ENCODE results near the gene ZNF789.

The ZNF789 gene

DNA sequence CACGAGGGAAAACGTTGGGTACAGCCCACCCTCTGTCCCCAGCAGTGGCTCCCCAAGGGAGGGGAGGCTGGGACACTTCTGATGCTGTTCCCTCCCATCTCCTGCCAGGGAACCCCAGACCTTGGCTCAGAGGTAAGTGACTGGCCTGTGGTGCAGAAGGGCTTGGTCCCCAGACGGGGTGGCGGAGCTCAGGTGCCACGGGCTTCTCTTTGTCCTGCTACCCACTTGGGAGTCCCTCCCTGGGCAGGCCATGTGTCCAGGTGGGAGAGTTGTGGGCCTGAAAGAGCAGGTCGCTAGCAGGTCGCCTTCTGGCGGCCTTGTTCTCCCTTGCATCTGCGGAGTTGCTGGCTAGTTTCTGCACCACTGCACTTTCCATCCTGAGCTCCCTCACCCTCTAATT is 16.8 kb upstream of the ZNF789 start:
- peak; percentile 17 for TF ChIP-seq POLR2A (IDR thresholded peaks at IDR 0.05; ENCODE audit: extremely low read depth, insufficient read length)
- TF ChIP-seq MYC (IDR thresholded peaks at IDR 0.05; ENCODE audit: low read depth, low read length): no peak
- no peak overlapping the region for H3K4me3 ChIP-seq (ENCODE audit: low read depth, low read length)
- DNase-seq (ENCODE audit: low read depth): no peak

DNA sequence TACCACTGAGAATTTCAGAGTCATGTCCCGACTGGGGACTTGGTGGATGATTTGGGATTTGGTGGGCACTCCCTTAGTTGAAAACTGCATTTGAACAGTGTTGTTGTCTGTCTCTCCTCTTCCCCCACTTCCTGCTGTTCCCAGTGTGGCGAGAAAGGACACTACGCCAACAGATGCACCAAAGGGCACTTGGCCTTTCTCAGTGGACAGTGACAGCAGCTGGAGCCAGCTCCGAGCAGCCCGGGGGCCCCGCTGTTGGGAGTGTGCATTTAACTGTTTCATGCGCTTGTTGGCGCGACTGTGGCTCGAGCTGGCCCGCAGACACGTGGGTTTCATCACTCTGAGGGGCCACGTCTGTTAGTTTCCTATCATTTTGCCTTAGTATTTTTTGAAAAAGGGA is 16.4 kb upstream of the ZNF789 start:
- DNase-seq (ENCODE audit: low read depth): no peak
- H3K4me3 ChIP-seq (ENCODE audit: low read depth, low read length): no peak overlapping the region
- TF ChIP-seq, protein P1, sequence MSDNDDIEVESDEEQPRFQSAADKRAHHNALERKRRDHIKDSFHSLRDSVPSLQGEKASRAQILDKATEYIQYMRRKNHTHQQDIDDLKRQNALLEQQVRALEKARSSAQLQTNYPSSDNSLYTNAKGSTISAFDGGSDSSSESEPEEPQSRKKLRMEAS (IDR thresholded peaks at IDR 0.05; ENCODE audit: low read depth, low read length): no peak
- TF ChIP-seq POLR2A (IDR thresholded peaks at IDR 0.05; ENCODE audit: extremely low read depth, insufficient read length): no peak

DNA sequence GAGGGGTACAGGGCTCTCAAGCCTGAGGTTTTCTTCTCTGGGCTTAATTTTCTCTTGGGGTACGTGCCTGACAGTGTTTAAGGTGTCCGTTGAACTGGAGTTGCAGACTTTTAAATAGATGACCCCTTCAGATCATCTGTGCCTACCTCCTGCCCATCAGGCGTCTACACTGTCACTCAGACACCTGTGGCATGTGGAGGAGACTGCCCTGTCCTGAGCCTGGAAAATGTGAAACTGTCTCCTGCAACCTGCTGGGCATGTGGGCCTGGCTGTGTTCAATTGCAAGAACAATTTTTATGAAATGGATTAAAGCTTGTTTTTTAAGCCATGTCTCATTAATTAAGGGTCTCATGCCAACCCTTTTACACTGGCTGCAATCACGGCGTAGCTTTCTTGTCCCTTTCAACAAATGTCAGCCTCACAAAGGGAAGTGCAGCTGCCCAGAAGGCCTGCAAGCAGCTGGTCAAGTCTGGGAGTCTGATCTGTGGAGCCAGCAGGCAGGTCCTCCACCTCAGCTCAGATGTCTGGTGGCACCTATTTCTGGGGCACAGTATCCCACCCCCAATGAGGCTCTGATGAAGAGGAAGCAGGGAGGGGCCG is 15.5 kb upstream of the ZNF789 start:
- no peak overlapping the region for H3K4me3 ChIP-seq (ENCODE audit: low read depth, low read length)
- TF ChIP-seq POLR2A (IDR thresholded peaks at IDR 0.05; ENCODE audit: extremely low read depth, insufficient read length) (no peak), MYC (IDR thresholded peaks at IDR 0.05; ENCODE audit: low read depth, low read length) (no peak)
- TF ChIP-seq, protein P2, sequence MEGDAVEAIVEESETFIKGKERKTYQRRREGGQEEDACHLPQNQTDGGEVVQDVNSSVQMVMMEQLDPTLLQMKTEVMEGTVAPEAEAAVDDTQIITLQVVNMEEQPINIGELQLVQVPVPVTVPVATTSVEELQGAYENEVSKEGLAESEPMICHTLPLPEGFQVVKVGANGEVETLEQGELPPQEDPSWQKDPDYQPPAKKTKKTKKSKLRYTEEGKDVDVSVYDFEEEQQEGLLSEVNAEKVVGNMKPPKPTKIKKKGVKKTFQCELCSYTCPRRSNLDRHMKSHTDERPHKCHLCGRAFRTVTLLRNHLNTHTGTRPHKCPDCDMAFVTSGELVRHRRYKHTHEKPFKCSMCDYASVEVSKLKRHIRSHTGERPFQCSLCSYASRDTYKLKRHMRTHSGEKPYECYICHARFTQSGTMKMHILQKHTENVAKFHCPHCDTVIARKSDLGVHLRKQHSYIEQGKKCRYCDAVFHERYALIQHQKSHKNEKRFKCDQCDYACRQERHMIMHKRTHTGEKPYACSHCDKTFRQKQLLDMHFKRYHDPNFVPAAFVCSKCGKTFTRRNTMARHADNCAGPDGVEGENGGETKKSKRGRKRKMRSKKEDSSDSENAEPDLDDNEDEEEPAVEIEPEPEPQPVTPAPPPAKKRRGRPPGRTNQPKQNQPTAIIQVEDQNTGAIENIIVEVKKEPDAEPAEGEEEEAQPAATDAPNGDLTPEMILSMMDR (IDR thresholded peaks at IDR 0.05; ENCODE audit: low read depth, low read length): no peak
- TF ChIP-seq, protein P1 (IDR thresholded peaks at IDR 0.05; ENCODE audit: low read depth, low read length): no peak
- no peak for DNase-seq (ENCODE audit: low read depth)

DNA sequence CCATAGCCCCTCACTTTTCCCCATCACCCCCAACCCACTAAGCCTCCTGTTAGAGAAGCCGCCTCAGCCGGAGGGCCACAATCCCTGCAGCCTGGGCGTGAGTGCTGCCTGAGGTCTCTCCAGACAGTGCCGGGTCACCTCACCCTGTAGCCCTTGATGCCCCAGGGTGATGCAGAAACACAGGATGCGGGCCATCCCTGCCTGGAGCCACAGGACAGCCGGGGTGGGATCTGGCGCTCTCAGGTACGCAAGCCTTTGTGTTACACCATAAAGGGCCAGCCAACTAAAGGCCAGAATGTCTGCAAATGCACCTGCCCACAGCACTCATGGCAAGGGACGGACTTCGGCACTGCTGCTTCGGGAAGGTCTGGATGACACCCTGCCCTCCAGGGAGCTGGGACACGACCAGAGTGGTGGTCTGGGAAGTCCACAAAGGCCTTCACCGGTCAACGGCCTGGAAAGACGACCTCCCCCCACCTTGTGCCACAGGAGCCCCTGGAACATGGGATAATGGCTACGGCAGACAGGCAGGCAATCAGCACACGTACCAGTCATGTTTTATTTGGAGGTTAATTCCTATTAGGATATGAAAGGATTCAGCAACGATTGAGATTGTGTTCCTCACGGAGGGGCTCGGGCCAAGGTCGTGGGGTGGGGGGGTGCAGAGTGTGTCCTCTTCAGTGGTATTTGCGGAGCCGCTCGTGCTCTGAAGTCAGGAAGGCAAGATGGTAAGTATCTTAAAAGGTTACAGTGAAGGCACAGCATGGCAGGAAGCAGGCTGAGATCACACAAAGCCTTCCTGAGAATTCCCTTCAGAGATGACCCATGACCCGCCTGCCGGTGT is 14.8 kb upstream of the ZNF789 start:
- TF ChIP-seq, protein P2 (IDR thresholded peaks at IDR 0.05; ENCODE audit: low read depth, low read length): no peak
- TF ChIP-seq, protein P1 (IDR thresholded peaks at IDR 0.05; ENCODE audit: low read depth, low read length): no peak
- DNase-seq (ENCODE audit: low read depth): no peak
- H3K4me3 ChIP-seq (ENCODE audit: low read depth, low read length): no peak overlapping the region

DNA sequence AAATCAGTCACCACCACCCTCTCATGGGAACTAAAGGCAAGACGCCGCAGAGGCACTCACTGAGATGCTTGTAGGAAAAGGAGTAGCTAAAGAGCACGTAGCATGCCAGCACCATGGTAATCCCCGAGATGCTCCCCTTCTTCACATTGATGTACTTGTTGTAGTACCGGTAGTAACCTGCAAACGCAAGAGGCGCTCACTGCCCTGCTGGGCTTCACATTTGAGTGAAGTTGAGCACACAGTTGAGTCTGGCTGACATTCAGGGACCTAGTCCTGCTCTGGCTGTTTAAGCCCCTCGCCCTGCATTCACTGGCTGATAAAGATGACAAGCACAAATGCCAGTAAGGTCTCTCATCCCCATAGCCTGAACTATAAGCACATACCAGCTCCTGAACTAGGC is 13.6 kb upstream of the ZNF789 start:
- no peak overlapping the region for H3K4me3 ChIP-seq (ENCODE audit: low read depth, low read length)
- DNase-seq (ENCODE audit: low read depth): peak; percentile 78
- TF ChIP-seq, protein P2 (IDR thresholded peaks at IDR 0.05; ENCODE audit: low read depth, low read length): peak; percentile 70
- TF ChIP-seq POLR2A (IDR thresholded peaks at IDR 0.05; ENCODE audit: extremely low read depth, insufficient read length): no peak

DNA sequence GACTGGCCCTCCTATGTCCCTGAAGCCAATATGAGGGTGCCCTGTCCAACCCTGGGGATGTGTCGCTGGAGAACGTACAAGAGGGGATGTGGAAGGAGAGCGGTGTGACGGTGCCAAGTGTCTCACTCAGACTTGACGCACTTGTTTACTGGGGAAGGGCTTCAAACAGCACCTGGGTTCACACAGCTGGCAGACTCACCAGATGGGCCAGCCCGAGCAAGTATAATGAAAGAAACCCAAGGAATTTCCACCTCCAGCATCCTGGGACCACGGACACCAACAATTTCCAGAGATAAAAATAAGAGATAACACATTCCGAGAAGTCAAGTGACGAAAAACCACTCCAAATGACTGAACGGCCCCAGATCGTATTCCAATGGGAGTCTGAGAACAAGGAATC is 12.0 kb upstream of the ZNF789 start:
- TF ChIP-seq, protein P2 (IDR thresholded peaks at IDR 0.05; ENCODE audit: low read depth, low read length): no peak
- TF ChIP-seq, protein P1 (IDR thresholded peaks at IDR 0.05; ENCODE audit: low read depth, low read length): no peak
- TF ChIP-seq POLR2A (IDR thresholded peaks at IDR 0.05; ENCODE audit: extremely low read depth, insufficient read length): no peak
- DNase-seq (ENCODE audit: low read depth): no peak
- H3K4me3 ChIP-seq (ENCODE audit: low read depth, low read length): no peak overlapping the region

DNA sequence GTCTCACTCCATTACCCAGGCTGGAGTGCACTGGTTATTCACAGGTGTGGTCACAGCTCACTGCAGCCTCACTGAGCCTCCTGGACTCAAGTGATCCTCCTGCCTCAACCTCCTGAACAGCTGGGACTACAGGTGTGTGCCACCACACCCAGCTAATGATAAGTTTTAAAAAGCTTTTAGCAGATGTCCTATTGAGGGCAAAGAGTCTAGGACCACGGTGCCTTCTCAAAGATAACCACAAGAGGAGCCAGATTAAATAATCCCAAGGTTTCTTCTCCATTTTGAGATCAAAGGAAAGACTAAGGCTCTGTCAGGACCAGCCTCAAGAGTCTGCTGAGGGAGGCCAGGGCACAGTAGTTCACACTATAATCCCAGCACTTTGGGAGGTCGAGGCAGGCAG is 11.5 kb upstream of the ZNF789 start:
- no peak for TF ChIP-seq POLR2A (IDR thresholded peaks at IDR 0.05; ENCODE audit: extremely low read depth, insufficient read length)
- TF ChIP-seq, protein P2 (IDR thresholded peaks at IDR 0.05; ENCODE audit: low read depth, low read length): peak; percentile 23
- no peak overlapping the region for H3K4me3 ChIP-seq (ENCODE audit: low read depth, low read length)
- DNase-seq (ENCODE audit: low read depth): no peak

Measured in NB4 (cell line).